ENCODE measurements around the gene AMACR. TPM values are rescaled to one million over a fixed set of nuclear protein-coding genes. Genes with fewer than 3 reads are reported as not detected.
A peak's percentile ranks its signal among the peaks of the same experiment; 100 is the strongest.

AMACR gene
- total and polyA plus RNA-seq, 4 experiments from 2014 or later: 5.2 to 9.2 (median 7.4) TPM

GRCh38 chr5:33997331-33997983 lies 10.4 kb downstream of the AMACR start:
- DNase-seq: peak; percentile 28 to 36 (median 33)
- Mint-ChIP-seq H3K36me3 (peaks cover 16 to 26% of the 10 kb centered on the region in 2 donors), H3K4me1 (peaks cover 3 to 7% (median 6%) of the 10 kb centered on the region in 4 donors), H3K4me3 (no peak overlapping the region), H3K27ac (peak overlapping the region in 2 of 7 donors; percentile 19 to 37), H3K9me3 (no peaks in the 10 kb centered on the region), H3K27me3 (no peaks in the 10 kb centered on the region)
- Histone ChIP-seq H3K27ac (ENCODE audit: low read depth, low read length) (no peak overlapping the region), H3K4me3 (ENCODE audit: low read length in 2 of 2) (no peak overlapping the region), H3K4me1 (ENCODE audit: insufficient read depth, low read length) (no peaks in the 10 kb centered on the region), H3K9me3 (ENCODE audit: control insufficient read depth in 1 of 2, low read length in 2 of 2) (no peaks in the 10 kb centered on the region), H3K36me3 (ENCODE audit: insufficient read depth, low read length) (no peaks in the 10 kb centered on the region), H3K27me3 (ENCODE audit: insufficient read depth, low read length) (no peaks in the 10 kb centered on the region)
- ChIA-PET POLR2A (ENCODE audit: partially characterized antibody) (interaction anchor here (1.3 to 1.6 kb wide), 2 partner anchors 9 to 11 kb away, joined by 3 to 10 read pairs; partner anchors contain the start of gene AMACR), CTCF (ENCODE audit: partially characterized antibody) (interaction anchor here (0.7 to 4.3 kb wide), 16 partner anchors 9 to 561 kb away, joined by 3 to 31 read pairs (median 4); partner anchors contain the start of gene AMACR)
- intact Hi-C loops (cut with micrococcal nuclease): loop anchor here (1.0 kb wide), 1 partner anchor 468 kb away; no protein-coding TSS in a partner anchor

- DNase-seq: no peak
- Mint-ChIP-seq H3K4me3 (no peak overlapping the region), H3K4me1 (peaks cover 3 to 6% (median 6%) of the 10 kb centered on the region in 4 donors), H3K9me3 (no peaks in the 10 kb centered on the region), H3K27ac (no peak overlapping the region), H3K27me3 (no peaks in the 10 kb centered on the region), H3K36me3 (peaks cover 16 to 29% of the 10 kb centered on the region in 2 donors)
- Histone ChIP-seq H3K27ac (ENCODE audit: low read depth, low read length) (no peak overlapping the region), H3K27me3 (ENCODE audit: insufficient read depth, low read length) (no peaks in the 10 kb centered on the region), H3K4me3 (ENCODE audit: low read length in 2 of 2) (no peak overlapping the region), H3K4me1 (ENCODE audit: insufficient read depth, low read length) (no peaks in the 10 kb centered on the region), H3K36me3 (ENCODE audit: insufficient read depth, low read length) (no peaks in the 10 kb centered on the region), H3K9me3 (ENCODE audit: control insufficient read depth in 1 of 2, low read length in 2 of 2) (no peaks in the 10 kb centered on the region)
- ChIA-PET CTCF (ENCODE audit: partially characterized antibody) (interaction anchor here (0.6 to 4.3 kb wide), 9 partner anchors 12 to 700 kb away, joined by 3 to 31 read pairs (median 4); partner anchors contain the start of genes AMACR and SLC45A2), POLR2A (ENCODE audit: partially characterized antibody) (interaction anchor here (0.9 kb wide), 1 partner anchor 9 kb away, joined by 3 read pairs; no protein-coding TSS in a partner anchor)
- intact Hi-C loops (cut with micrococcal nuclease): no loop called here
Measured at GRCh38 chr5:33995865-33996264, 12.0 kb downstream of the AMACR start.

- Histone ChIP-seq H3K27ac (ENCODE audit: low read depth, low read length) (no peak overlapping the region), H3K27me3 (ENCODE audit: insufficient read depth, low read length) (no peaks in the 10 kb centered on the region), H3K4me3 (ENCODE audit: low read length in 2 of 2) (no peak overlapping the region), H3K4me1 (ENCODE audit: insufficient read depth, low read length) (no peaks in the 10 kb centered on the region), H3K9me3 (ENCODE audit: control insufficient read depth in 1 of 2, low read length in 2 of 2) (no peaks in the 10 kb centered on the region), H3K36me3 (ENCODE audit: insufficient read depth, low read length) (no peaks in the 10 kb centered on the region)
- DNase-seq: no peak
- peaks cover 21 to 29% of the 10 kb centered on the region in 2 donors for H3K36me3 Mint-ChIP-seq
- ChIA-PET CTCF (ENCODE audit: partially characterized antibody) (no interaction called here), POLR2A (ENCODE audit: partially characterized antibody) (no interaction called here)
- H3K27me3 Mint-ChIP-seq: no peaks in the 10 kb centered on the region
- H3K9me3 Mint-ChIP-seq: no peaks in the 10 kb centered on the region
- H3K27ac Mint-ChIP-seq: peak overlapping the region in 1 of 7 donors; percentile 60
- H3K4me3 Mint-ChIP-seq: no peak overlapping the region
- H3K4me1 Mint-ChIP-seq: peaks cover 3 to 6% (median 6%) of the 10 kb centered on the region in 4 donors
- intact Hi-C loops (cut with micrococcal nuclease): no loop called here
Measured at GRCh38 chr5:33994845-33995244, 13.0 kb downstream of the AMACR start.

GRCh38 chr5:33992864-33993263 lies 15.0 kb downstream of the AMACR start:
- H3K9me3 Mint-ChIP-seq: no peaks in the 10 kb centered on the region
- H3K9me3 ChIP-seq (ENCODE audit: control insufficient read depth in 1 of 2, low read length in 2 of 2): no peaks in the 10 kb centered on the region
- no peak overlapping the region for H3K4me3 Mint-ChIP-seq
- intact Hi-C loops (cut with micrococcal nuclease): no loop called here
- H3K27me3 Mint-ChIP-seq: no peaks in the 10 kb centered on the region
- H3K27me3 ChIP-seq (ENCODE audit: insufficient read depth, low read length): no peaks in the 10 kb centered on the region
- H3K36me3 Mint-ChIP-seq: peaks cover 35 to 37% of the 10 kb centered on the region in 2 donors
- DNase-seq: no peak
- ChIA-PET CTCF (ENCODE audit: partially characterized antibody) (no interaction called here), POLR2A (ENCODE audit: partially characterized antibody) (no interaction called here)
- no peak overlapping the region for H3K27ac ChIP-seq (ENCODE audit: low read depth, low read length)
- peaks cover 3 to 6% (median 6%) of the 10 kb centered on the region in 4 donors for H3K4me1 Mint-ChIP-seq
- peak overlapping the region in 3 of 7 donors; percentile 1 to 70 (median 62) for H3K27ac Mint-ChIP-seq
- peaks cover 10% of the 10 kb centered on the region for H3K36me3 ChIP-seq (ENCODE audit: insufficient read depth, low read length)
- H3K4me3 ChIP-seq (ENCODE audit: low read length in 2 of 2): no peak overlapping the region
- no peaks in the 10 kb centered on the region for H3K4me1 ChIP-seq (ENCODE audit: insufficient read depth, low read length)

- Mint-ChIP-seq H3K9me3 (no peaks in the 10 kb centered on the region), H3K4me1 (no peaks in the 10 kb centered on the region)
- intact Hi-C loops (cut with micrococcal nuclease): no loop called here
Measured at GRCh38 chr5:33985447-33985846, 22.4 kb downstream of the AMACR start.

GRCh38 chr5:33984671-33985124 lies 23.2 kb downstream of the AMACR start, which contains the start of gene SLC45A2:
Gene SLC45A2 (minus strand): TSS chr5:33984693. CDS start chr5:33984583, 110 bp downstream.
- Mint-ChIP-seq H3K4me1 (no peaks in the 10 kb centered on the region), H3K27ac (no peak within 1 kb of the TSS), H3K9me3 (no peaks in the 10 kb centered on the region), H3K36me3 (peaks cover 16 to 22% of the 10 kb centered on the region in 2 donors), H3K4me3 (no peak within 1 kb of the TSS), H3K27me3 (peaks cover 0 to 2% of the 10 kb centered on the region in 2 donors)
- CTCF ChIA-PET (ENCODE audit: partially characterized antibody): interaction anchor here (1.8 to 2.0 kb wide), 2 partner anchors 11 to 14 kb away, joined by 7 to 9 read pairs; no protein-coding TSS in a partner anchor
- POLR2A ChIA-PET (ENCODE audit: partially characterized antibody): no interaction called here
- Histone ChIP-seq H3K4me3 (ENCODE audit: low read length in 2 of 2) (no peak within 1 kb of the TSS), H3K4me1 (ENCODE audit: insufficient read depth, low read length) (no peaks in the 10 kb centered on the region), H3K27ac (ENCODE audit: low read depth, low read length) (no peak within 1 kb of the TSS), H3K9me3 (ENCODE audit: control insufficient read depth in 1 of 2, low read length in 2 of 2) (no peaks in the 10 kb centered on the region), H3K36me3 (ENCODE audit: insufficient read depth, low read length) (peaks cover 10% of the 10 kb centered on the region), H3K27me3 (ENCODE audit: insufficient read depth, low read length) (no peaks in the 10 kb centered on the region)
- DNase-seq: no peak
- intact Hi-C loops (cut with micrococcal nuclease): no loop called here

More at GRCh38 chr5:33985447-33985846, 22.4 kb downstream of the AMACR start:
- no peak overlapping the region for H3K27ac ChIP-seq (ENCODE audit: low read depth, low read length)
- POLR2A ChIA-PET (ENCODE audit: partially characterized antibody): no interaction called here
- peaks cover 10% of the 10 kb centered on the region for H3K36me3 ChIP-seq (ENCODE audit: insufficient read depth, low read length)
- CTCF ChIA-PET (ENCODE audit: partially characterized antibody): interaction anchor here (1.1 kb wide), 1 partner anchor 15 kb away, joined by 3 read pairs; no protein-coding TSS in a partner anchor
- H3K36me3 Mint-ChIP-seq: peaks cover 16 to 26% of the 10 kb centered on the region in 2 donors
- no peaks in the 10 kb centered on the region for H3K9me3 ChIP-seq (ENCODE audit: control insufficient read depth in 1 of 2, low read length in 2 of 2)
- no peaks in the 10 kb centered on the region for H3K4me1 ChIP-seq (ENCODE audit: insufficient read depth, low read length)
- DNase-seq: no peak
- no peak overlapping the region for H3K4me3 ChIP-seq (ENCODE audit: low read length in 2 of 2)
- no peak overlapping the region for H3K27ac Mint-ChIP-seq
- no peak overlapping the region for H3K4me3 Mint-ChIP-seq
- H3K27me3 Mint-ChIP-seq: peaks cover 0 to 2% of the 10 kb centered on the region in 2 donors
- no peaks in the 10 kb centered on the region for H3K27me3 ChIP-seq (ENCODE audit: insufficient read depth, low read length)

GRCh38 chr5:33984178-33984577 lies 23.7 kb downstream of the AMACR start:
- no peak overlapping the region for H3K4me3 ChIP-seq (ENCODE audit: low read length in 2 of 2)
- Mint-ChIP-seq H3K9me3 (no peaks in the 10 kb centered on the region), H3K27ac (no peak overlapping the region), H3K27me3 (peaks cover 0 to 2% of the 10 kb centered on the region in 2 donors), H3K4me1 (no peaks in the 10 kb centered on the region), H3K36me3 (peaks cover 14 to 19% of the 10 kb centered on the region in 2 donors), H3K4me3 (no peak overlapping the region)
- H3K27me3 ChIP-seq (ENCODE audit: insufficient read depth, low read length): no peaks in the 10 kb centered on the region
- ChIA-PET CTCF (ENCODE audit: partially characterized antibody) (interaction anchor here (0.9 to 2.0 kb wide), 3 partner anchors 12 to 14 kb away, joined by 3 to 9 read pairs (median 7); no protein-coding TSS in a partner anchor), POLR2A (ENCODE audit: partially characterized antibody) (no interaction called here)
- intact Hi-C loops (cut with micrococcal nuclease): no loop called here
- no peaks in the 10 kb centered on the region for H3K9me3 ChIP-seq (ENCODE audit: control insufficient read depth in 1 of 2, low read length in 2 of 2)
- H3K36me3 ChIP-seq (ENCODE audit: insufficient read depth, low read length): peaks cover 10% of the 10 kb centered on the region
- no peaks in the 10 kb centered on the region for H3K4me1 ChIP-seq (ENCODE audit: insufficient read depth, low read length)
- no peak for DNase-seq
- H3K27ac ChIP-seq (ENCODE audit: low read depth, low read length): no peak overlapping the region
